ENCODE results near the gene ITPKB.

Gene ITPKB

GRCh38 chr1:226672339-226672762, 66.7 kb downstream of the ITPKB start:
- Histone ChIP-seq H3K9ac (ENCODE audit: low read length in 5 of 5) (no peak overlapping the region), H3K27me3 (ENCODE audit: control insufficient read depth in 5 of 5, insufficient read depth in 4 of 5, low read length in 5 of 5) (no peaks in the 10 kb centered on the region), H3K4me3 (ENCODE audit: low read depth in 1 of 5, low read length in 5 of 5) (no peak overlapping the region), H3K36me3 (ENCODE audit: control insufficient read depth in 5 of 5, insufficient read depth in 5 of 5, low read length in 5 of 5) (no peaks in the 10 kb centered on the region), H3K9me3 (ENCODE audit: control insufficient read depth in 5 of 5, low read length in 5 of 5) (no peaks in the 10 kb centered on the region), H3K4me1 (ENCODE audit: control insufficient read depth in 5 of 5, insufficient read depth in 5 of 5, low read length in 5 of 5) (peaks cover 25 to 83% (median 50%) of the 10 kb centered on the region in 5 donors), H3K27ac (ENCODE audit: low read depth, low read length) (peak overlapping the region; percentile 14)

- peaks cover 19 to 83% (median 50%) of the 10 kb centered on the region in 5 donors for H3K4me1 ChIP-seq (ENCODE audit: control insufficient read depth in 5 of 5, insufficient read depth in 5 of 5, low read length in 5 of 5)
- no peaks in the 10 kb centered on the region for H3K9me3 ChIP-seq (ENCODE audit: control insufficient read depth in 5 of 5, low read length in 5 of 5)
- H3K36me3 ChIP-seq (ENCODE audit: control insufficient read depth in 5 of 5, insufficient read depth in 5 of 5, low read length in 5 of 5): no peaks in the 10 kb centered on the region
- H3K9ac ChIP-seq (ENCODE audit: low read length in 5 of 5): no peak overlapping the region
- no peaks in the 10 kb centered on the region for H3K27me3 ChIP-seq (ENCODE audit: control insufficient read depth in 5 of 5, insufficient read depth in 4 of 5, low read length in 5 of 5)
- no peak overlapping the region for H3K4me3 ChIP-seq (ENCODE audit: low read depth in 1 of 5, low read length in 5 of 5)
- H3K27ac ChIP-seq (ENCODE audit: low read depth, low read length): peak overlapping the region; percentile 61
Observed at GRCh38 chr1:226671277-226671676, 67.8 kb downstream of the ITPKB start.

GRCh38 chr1:226670073-226670472, 69.0 kb downstream of the ITPKB start:
- Histone ChIP-seq H3K27ac (ENCODE audit: low read depth, low read length) (peak overlapping the region; percentile 6), H3K9ac (ENCODE audit: low read length in 5 of 5) (no peak overlapping the region), H3K9me3 (ENCODE audit: control insufficient read depth in 5 of 5, low read length in 5 of 5) (no peaks in the 10 kb centered on the region), H3K27me3 (ENCODE audit: control insufficient read depth in 5 of 5, insufficient read depth in 4 of 5, low read length in 5 of 5) (no peaks in the 10 kb centered on the region), H3K4me3 (ENCODE audit: low read depth in 1 of 5, low read length in 5 of 5) (no peak overlapping the region), H3K36me3 (ENCODE audit: control insufficient read depth in 5 of 5, insufficient read depth in 5 of 5, low read length in 5 of 5) (no peaks in the 10 kb centered on the region), H3K4me1 (ENCODE audit: control insufficient read depth in 5 of 5, insufficient read depth in 5 of 5, low read length in 5 of 5) (peaks cover 20 to 83% (median 50%) of the 10 kb centered on the region in 5 donors)

- H3K4me1 ChIP-seq (ENCODE audit: control insufficient read depth in 5 of 5, insufficient read depth in 5 of 5, low read length in 5 of 5): peaks cover 23 to 85% (median 62%) of the 10 kb centered on the region in 5 donors
- peak overlapping the region; percentile 92 for H3K27ac ChIP-seq (ENCODE audit: low read depth, low read length)
- no peak overlapping the region for H3K4me3 ChIP-seq (ENCODE audit: low read depth in 1 of 5, low read length in 5 of 5)
- no peaks in the 10 kb centered on the region for H3K36me3 ChIP-seq (ENCODE audit: control insufficient read depth in 5 of 5, insufficient read depth in 5 of 5, low read length in 5 of 5)
- H3K9me3 ChIP-seq (ENCODE audit: control insufficient read depth in 5 of 5, low read length in 5 of 5): no peaks in the 10 kb centered on the region
- H3K27me3 ChIP-seq (ENCODE audit: control insufficient read depth in 5 of 5, insufficient read depth in 4 of 5, low read length in 5 of 5): no peaks in the 10 kb centered on the region
- H3K9ac ChIP-seq (ENCODE audit: low read length in 5 of 5): no peak overlapping the region
Observed at GRCh38 chr1:226668173-226668560, 70.9 kb downstream of the ITPKB start.

GRCh38 chr1:226666692-226667091, 72.4 kb downstream of the ITPKB start:
- Histone ChIP-seq H3K4me1 (ENCODE audit: control insufficient read depth in 5 of 5, insufficient read depth in 5 of 5, low read length in 5 of 5) (peaks cover 29 to 85% (median 70%) of the 10 kb centered on the region in 5 donors), H3K27ac (ENCODE audit: low read depth, low read length) (peak overlapping the region; percentile 92), H3K9ac (ENCODE audit: low read length in 5 of 5) (no peak overlapping the region), H3K4me3 (ENCODE audit: low read depth in 1 of 5, low read length in 5 of 5) (no peak overlapping the region), H3K27me3 (ENCODE audit: control insufficient read depth in 5 of 5, insufficient read depth in 4 of 5, low read length in 5 of 5) (no peaks in the 10 kb centered on the region), H3K9me3 (ENCODE audit: control insufficient read depth in 5 of 5, low read length in 5 of 5) (no peaks in the 10 kb centered on the region), H3K36me3 (ENCODE audit: control insufficient read depth in 5 of 5, insufficient read depth in 5 of 5, low read length in 5 of 5) (no peaks in the 10 kb centered on the region)

- Histone ChIP-seq H3K4me1 (ENCODE audit: control insufficient read depth in 5 of 5, insufficient read depth in 5 of 5, low read length in 5 of 5) (peaks cover 33 to 85% (median 73%) of the 10 kb centered on the region in 5 donors), H3K27ac (ENCODE audit: low read depth, low read length) (peak overlapping the region; percentile 92)
Observed at GRCh38 chr1:226666164-226666506, 72.9 kb downstream of the ITPKB start.

GRCh38 chr1:226665505-226666163, 73.4 kb downstream of the ITPKB start:
- Histone ChIP-seq H3K9me3 (ENCODE audit: control insufficient read depth in 5 of 5, low read length in 5 of 5) (no peaks in the 10 kb centered on the region), H3K27me3 (ENCODE audit: control insufficient read depth in 5 of 5, insufficient read depth in 4 of 5, low read length in 5 of 5) (no peaks in the 10 kb centered on the region), H3K27ac (ENCODE audit: low read depth, low read length) (peak overlapping the region; percentile 92), H3K4me3 (ENCODE audit: low read depth in 1 of 5, low read length in 5 of 5) (no peak overlapping the region), H3K4me1 (ENCODE audit: control insufficient read depth in 5 of 5, insufficient read depth in 5 of 5, low read length in 5 of 5) (peaks cover 35 to 85% (median 76%) of the 10 kb centered on the region in 5 donors), H3K36me3 (ENCODE audit: control insufficient read depth in 5 of 5, insufficient read depth in 5 of 5, low read length in 5 of 5) (peaks cover 0 to 2% (median 0%) of the 10 kb centered on the region in 5 donors), H3K9ac (ENCODE audit: low read length in 5 of 5) (peak overlapping the region in 4 of 5 donors; percentile 12 to 75 (median 36))

More at GRCh38 chr1:226666164-226666506, 72.9 kb downstream of the ITPKB start:
- Histone ChIP-seq H3K9me3 (ENCODE audit: control insufficient read depth in 5 of 5, low read length in 5 of 5) (no peaks in the 10 kb centered on the region), H3K27me3 (ENCODE audit: control insufficient read depth in 5 of 5, insufficient read depth in 4 of 5, low read length in 5 of 5) (no peaks in the 10 kb centered on the region), H3K36me3 (ENCODE audit: control insufficient read depth in 5 of 5, insufficient read depth in 5 of 5, low read length in 5 of 5) (peaks cover 0 to under 1% (median 0%) of the 10 kb centered on the region in 5 donors), H3K9ac (ENCODE audit: low read length in 5 of 5) (peak overlapping the region in 1 of 5 donors; percentile 34), H3K4me3 (ENCODE audit: low read depth in 1 of 5, low read length in 5 of 5) (no peak overlapping the region)

- H3K9ac ChIP-seq (ENCODE audit: low read length in 5 of 5): peak overlapping the region; percentile 0 to 75 (median 65)
- H3K4me3 ChIP-seq (ENCODE audit: low read depth in 1 of 5, low read length in 5 of 5): peak overlapping the region in 2 of 5 donors; percentile 8 to 19
- peaks cover 0 to 2% (median 0%) of the 10 kb centered on the region in 5 donors for H3K36me3 ChIP-seq (ENCODE audit: control insufficient read depth in 5 of 5, insufficient read depth in 5 of 5, low read length in 5 of 5)
- H3K27ac ChIP-seq (ENCODE audit: low read depth, low read length): peak overlapping the region; percentile 92
- H3K9me3 ChIP-seq (ENCODE audit: control insufficient read depth in 5 of 5, low read length in 5 of 5): no peaks in the 10 kb centered on the region
- H3K4me1 ChIP-seq (ENCODE audit: control insufficient read depth in 5 of 5, insufficient read depth in 5 of 5, low read length in 5 of 5): peaks cover 39 to 92% (median 87%) of the 10 kb centered on the region in 5 donors
- no peaks in the 10 kb centered on the region for H3K27me3 ChIP-seq (ENCODE audit: control insufficient read depth in 5 of 5, insufficient read depth in 4 of 5, low read length in 5 of 5)
Observed at GRCh38 chr1:226664413-226665101, 74.5 kb downstream of the ITPKB start.

- Histone ChIP-seq H3K27me3 (ENCODE audit: control insufficient read depth in 5 of 5, insufficient read depth in 4 of 5, low read length in 5 of 5) (no peaks in the 10 kb centered on the region), H3K9me3 (ENCODE audit: control insufficient read depth in 5 of 5, low read length in 5 of 5) (no peaks in the 10 kb centered on the region), H3K27ac (ENCODE audit: low read depth, low read length) (peak overlapping the region; percentile 92), H3K4me1 (ENCODE audit: control insufficient read depth in 5 of 5, insufficient read depth in 5 of 5, low read length in 5 of 5) (peaks cover 39 to 100% (median 97%) of the 10 kb centered on the region in 5 donors), H3K9ac (ENCODE audit: low read length in 5 of 5) (peak overlapping the region in 4 of 5 donors; percentile 0 to 52 (median 29)), H3K36me3 (ENCODE audit: control insufficient read depth in 5 of 5, insufficient read depth in 5 of 5, low read length in 5 of 5) (peaks cover 0 to 2% (median 0%) of the 10 kb centered on the region in 5 donors), H3K4me3 (ENCODE audit: low read depth in 1 of 5, low read length in 5 of 5) (peak overlapping the region in 2 of 5 donors; percentile 4 to 11)
Observed at GRCh38 chr1:226663327-226663704, 75.8 kb downstream of the ITPKB start.

All from subcutaneous abdominal adipose tissue (tissue), 5 donors.